ENCODE results near the gene ERFE. TPM values are rescaled to one million over a fixed set of nuclear protein-coding genes. Genes with fewer than 3 reads are reported as not detected.

ERFE gene
- total RNA-seq, 5 donors from 2014 or later (not counting 1 experiment from before 2014, with no cell fraction given), result not detected

DNA sequence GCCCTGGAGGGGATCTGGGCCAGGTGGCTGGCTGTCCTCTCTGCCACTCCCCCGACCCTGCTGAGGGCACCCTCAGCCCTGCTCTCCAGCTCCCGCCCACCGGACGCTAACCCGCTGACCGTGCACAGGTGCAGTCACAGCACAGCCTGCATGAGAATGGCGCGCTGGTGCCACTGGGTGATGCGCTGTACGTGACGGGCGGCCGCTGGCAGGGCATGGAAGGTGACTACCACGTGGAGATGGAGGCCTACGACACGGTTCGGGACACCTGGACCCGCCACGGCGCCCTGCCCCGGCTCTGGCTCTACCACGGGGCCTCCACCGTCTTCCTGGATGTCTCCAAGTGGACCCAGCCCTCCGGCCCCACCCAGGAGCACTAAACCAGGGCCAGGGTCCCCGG, 8.1 kb upstream of the ERFE start:
- H3K4me3 ChIP-seq (ENCODE audit: control insufficient read depth in 1 of 2, extremely low read depth in 1 of 2, low read length in 1 of 2), result no peak overlapping the region
- H3K36me3 ChIP-seq (ENCODE audit: control insufficient read depth in 2 of 2, extremely low read depth in 1 of 2, insufficient read depth in 1 of 2, low read length in 1 of 2), result no peaks in the 10 kb centered on the region
- H3K4me1 ChIP-seq (ENCODE audit: control insufficient read depth in 1 of 2, extremely low read depth in 1 of 2, insufficient read depth in 2 of 2, low read length in 2 of 2), result no peaks in the 10 kb centered on the region
- H3K9me3 ChIP-seq, result no peaks in the 10 kb centered on the region
- no peaks in the 10 kb centered on the region for H3K9me3 Mint-ChIP-seq
- H3K27me3 Mint-ChIP-seq, result no peaks in the 10 kb centered on the region
- no peaks in the 10 kb centered on the region for H3K36me3 Mint-ChIP-seq
- no peaks in the 10 kb centered on the region for H3K4me1 Mint-ChIP-seq
- no peak for DNase-seq
- POLR2A ChIA-PET, result no interaction called here
- H3K4me3 Mint-ChIP-seq, result no peak overlapping the region
- peaks cover 0 to 4% of the 10 kb centered on the region in 2 experiments for H3K27me3 ChIP-seq (replicated peaks in 1 of 2; ENCODE audit: control insufficient read depth in 2 of 2, extremely low read depth in 1 of 2, insufficient read depth in 2 of 2, low read length in 1 of 2)
- CTCF ChIA-PET, result no interaction called here
- 88% methylated on average over 25 of the region's 25 CpGs for WGBS (ENCODE audit: insufficient coverage)
- no peak for ATAC-seq (replicated peaks in 1 of 4)
- H3K27ac Mint-ChIP-seq, result no peak overlapping the region
- no peak overlapping the region for H3K27ac ChIP-seq (ENCODE audit: low read length)

DNA sequence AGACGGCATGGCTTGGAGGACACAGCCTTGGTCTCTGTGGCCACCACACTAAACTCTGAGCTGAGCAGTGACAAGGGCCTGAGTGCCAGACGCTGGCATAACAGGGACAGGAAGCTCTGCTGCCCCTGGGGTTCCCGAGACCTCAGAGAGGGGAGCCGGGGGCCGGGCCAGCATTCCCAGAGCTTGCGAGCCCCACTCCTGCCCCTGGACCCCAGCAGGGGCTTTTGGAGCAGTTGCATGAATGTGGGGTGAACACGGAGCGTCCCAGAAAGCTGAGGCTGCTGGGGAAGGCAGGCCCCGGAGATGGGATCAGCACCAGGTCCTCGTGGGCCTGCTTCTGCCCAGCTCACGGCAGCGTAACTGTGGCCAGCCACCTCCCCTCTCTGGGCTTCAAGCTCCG, 7.6 kb upstream of the ERFE start:
- peaks cover 0 to 7% of the 10 kb centered on the region in 2 experiments for H3K27me3 ChIP-seq (replicated peaks in 1 of 2; ENCODE audit: control insufficient read depth in 2 of 2, extremely low read depth in 1 of 2, insufficient read depth in 2 of 2, low read length in 1 of 2)
- H3K36me3 ChIP-seq (ENCODE audit: control insufficient read depth in 2 of 2, extremely low read depth in 1 of 2, insufficient read depth in 1 of 2, low read length in 1 of 2), result no peaks in the 10 kb centered on the region
- H3K27ac ChIP-seq (ENCODE audit: low read length), result no peak overlapping the region
- CTCF ChIA-PET, result no interaction called here
- no peaks in the 10 kb centered on the region for H3K4me1 ChIP-seq (ENCODE audit: control insufficient read depth in 1 of 2, extremely low read depth in 1 of 2, insufficient read depth in 2 of 2, low read length in 2 of 2)
- H3K9me3 Mint-ChIP-seq, result no peaks in the 10 kb centered on the region
- no peaks in the 10 kb centered on the region for H3K36me3 Mint-ChIP-seq
- H3K27ac Mint-ChIP-seq, result no peak overlapping the region
- POLR2A ChIA-PET, result no interaction called here
- DNase-seq, result no peak
- no peak overlapping the region for H3K4me3 Mint-ChIP-seq
- WGBS (ENCODE audit: insufficient coverage), result 66% methylated on average over 6 of the region's 13 CpGs
- H3K4me3 ChIP-seq (ENCODE audit: control insufficient read depth in 1 of 2, extremely low read depth in 1 of 2, low read length in 1 of 2), result no peak overlapping the region
- no peaks in the 10 kb centered on the region for H3K4me1 Mint-ChIP-seq
- no peaks in the 10 kb centered on the region for H3K9me3 ChIP-seq
- ATAC-seq (replicated peaks in 1 of 4), result no peak
- H3K27me3 Mint-ChIP-seq, result no peaks in the 10 kb centered on the region

DNA sequence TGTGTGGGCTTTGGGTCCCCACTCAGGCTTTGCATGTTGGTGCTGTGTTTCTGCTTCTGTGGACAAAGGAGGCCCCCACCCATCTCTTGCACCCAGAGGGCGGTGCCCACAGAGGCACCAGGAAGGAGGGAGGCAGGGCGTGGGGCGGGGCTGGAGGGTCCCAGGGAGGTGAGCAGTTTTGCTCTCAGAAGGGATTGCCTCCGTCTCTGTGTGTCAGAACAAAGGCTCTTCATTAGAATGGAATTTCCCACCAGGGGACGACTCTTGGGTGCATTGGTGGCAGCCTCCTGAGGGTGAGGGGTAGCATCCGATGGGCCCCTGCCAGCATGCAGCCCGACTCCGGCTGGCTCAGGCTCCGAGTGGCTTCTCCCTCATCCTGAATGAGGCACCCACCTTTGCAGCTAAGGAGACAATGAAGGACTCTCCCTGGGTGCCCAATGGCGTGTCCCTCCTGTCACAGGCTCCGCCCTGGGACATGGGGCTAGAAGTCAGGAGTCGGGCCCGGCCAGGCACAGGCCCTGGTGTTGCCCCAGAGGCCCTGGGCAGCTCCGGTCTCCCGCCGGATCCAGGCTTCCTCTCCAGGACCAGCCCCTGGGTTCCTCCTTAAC, 7.0 kb upstream of the ERFE start:
- ChIA-PET POLR2A (interaction anchor here in 1 of 2 donors (0.6 kb wide), 1 partner anchor 137 kb away, joined by 6 read pairs; no protein-coding TSS in a partner anchor), CTCF (interaction anchor here in 1 of 2 donors (0.5 kb wide), 1 partner anchor 11 kb away, joined by 3 read pairs; no protein-coding TSS in a partner anchor)
- H3K27me3 ChIP-seq (replicated peaks in 1 of 2; ENCODE audit: control insufficient read depth in 2 of 2, extremely low read depth in 1 of 2, insufficient read depth in 2 of 2, low read length in 1 of 2), result peaks cover 0 to 7% of the 10 kb centered on the region in 2 experiments
- no peaks in the 10 kb centered on the region for H3K27me3 Mint-ChIP-seq
- H3K27ac ChIP-seq (ENCODE audit: low read length), result no peak overlapping the region
- no peak for DNase-seq
- H3K4me3 Mint-ChIP-seq, result no peak overlapping the region
- H3K4me3 ChIP-seq (ENCODE audit: control insufficient read depth in 1 of 2, extremely low read depth in 1 of 2, low read length in 1 of 2), result no peak overlapping the region
- WGBS (ENCODE audit: insufficient coverage), result 86% methylated on average over 15 of the region's 16 CpGs
- H3K9me3 ChIP-seq, result no peaks in the 10 kb centered on the region
- no peak overlapping the region for H3K27ac Mint-ChIP-seq
- no peaks in the 10 kb centered on the region for H3K36me3 Mint-ChIP-seq
- H3K4me1 ChIP-seq (ENCODE audit: control insufficient read depth in 1 of 2, extremely low read depth in 1 of 2, insufficient read depth in 2 of 2, low read length in 2 of 2), result no peaks in the 10 kb centered on the region
- H3K4me1 Mint-ChIP-seq, result no peaks in the 10 kb centered on the region
- no peak for ATAC-seq (replicated peaks in 1 of 4)
- H3K9me3 Mint-ChIP-seq, result no peaks in the 10 kb centered on the region
- H3K36me3 ChIP-seq (ENCODE audit: control insufficient read depth in 2 of 2, extremely low read depth in 1 of 2, insufficient read depth in 1 of 2, low read length in 1 of 2), result no peaks in the 10 kb centered on the region

DNA sequence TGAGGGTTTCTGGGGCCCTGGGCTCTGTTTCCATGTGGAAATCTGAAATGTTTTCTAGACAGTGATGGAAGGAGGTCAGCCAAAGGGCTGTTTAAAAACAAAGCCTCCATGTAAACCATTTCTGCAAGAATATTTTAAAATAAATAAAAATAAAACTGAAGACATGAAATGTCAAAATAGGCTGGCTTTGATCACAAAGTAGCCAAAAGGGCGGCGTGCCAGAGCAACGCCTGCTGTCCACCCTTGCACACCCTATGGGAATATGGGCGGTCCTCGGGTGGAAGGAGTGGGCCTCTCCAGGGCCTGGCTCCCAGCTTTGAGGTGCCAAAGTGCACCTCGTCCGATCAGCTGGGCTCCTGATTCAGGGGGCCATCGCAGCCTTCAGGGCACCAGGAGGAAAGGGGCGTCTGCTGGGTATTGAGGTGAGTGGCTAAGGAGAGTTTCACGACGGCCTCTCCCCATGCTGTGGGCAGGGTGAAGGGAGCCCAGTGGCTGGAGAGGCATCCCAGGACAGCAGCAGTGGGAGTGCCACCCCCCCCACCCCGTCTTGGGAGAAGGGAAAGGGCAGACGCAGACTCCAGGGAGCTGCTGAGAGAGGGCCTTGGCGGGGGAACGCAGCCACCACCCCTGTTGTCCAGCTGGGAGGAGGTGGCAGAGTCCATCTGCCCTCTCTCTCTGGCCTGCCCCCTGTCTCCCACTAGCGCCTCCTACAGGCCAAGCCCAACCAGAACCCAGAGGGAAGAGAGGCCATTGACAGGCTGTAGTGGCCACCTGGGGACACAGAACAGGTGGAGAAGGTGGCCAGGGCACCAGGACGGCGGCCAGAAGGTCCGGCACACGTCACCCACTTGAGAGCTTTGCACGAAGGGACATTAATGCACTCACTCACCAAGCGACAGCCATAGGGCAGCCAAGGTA, 5.7 kb upstream of the ERFE start:
- no peak overlapping the region for H3K27ac ChIP-seq (ENCODE audit: low read length)
- Mint-ChIP-seq H3K4me3 (no peak overlapping the region), H3K27me3 (peaks cover 0 to 2% of the 10 kb centered on the region in 2 donors), H3K27ac (no peak overlapping the region), H3K4me1 (no peaks in the 10 kb centered on the region), H3K36me3 (no peaks in the 10 kb centered on the region), H3K9me3 (no peaks in the 10 kb centered on the region)
- no peak overlapping the region for H3K4me3 ChIP-seq (ENCODE audit: control insufficient read depth in 1 of 2, extremely low read depth in 1 of 2, low read length in 1 of 2)
- H3K4me1 ChIP-seq (ENCODE audit: control insufficient read depth in 1 of 2, extremely low read depth in 1 of 2, insufficient read depth in 2 of 2, low read length in 2 of 2), result no peaks in the 10 kb centered on the region
- ChIA-PET POLR2A (no interaction called here), CTCF (interaction anchor here in 1 of 2 donors (0.7 kb wide), 1 partner anchor 191 kb away, joined by 3 read pairs; no protein-coding TSS in a partner anchor)
- H3K27me3 ChIP-seq (replicated peaks in 1 of 2; ENCODE audit: control insufficient read depth in 2 of 2, extremely low read depth in 1 of 2, insufficient read depth in 2 of 2, low read length in 1 of 2), result peaks cover 0 to 14% of the 10 kb centered on the region in 2 experiments
- no peaks in the 10 kb centered on the region for H3K9me3 ChIP-seq
- no peaks in the 10 kb centered on the region for H3K36me3 ChIP-seq (ENCODE audit: control insufficient read depth in 2 of 2, extremely low read depth in 1 of 2, insufficient read depth in 1 of 2, low read length in 1 of 2)
- DNase-seq (no peak), ATAC-seq (replicated peaks in 1 of 4) (no peak)
- 82% methylated on average over 18 of the region's 22 CpGs for WGBS (ENCODE audit: insufficient coverage)

DNA sequence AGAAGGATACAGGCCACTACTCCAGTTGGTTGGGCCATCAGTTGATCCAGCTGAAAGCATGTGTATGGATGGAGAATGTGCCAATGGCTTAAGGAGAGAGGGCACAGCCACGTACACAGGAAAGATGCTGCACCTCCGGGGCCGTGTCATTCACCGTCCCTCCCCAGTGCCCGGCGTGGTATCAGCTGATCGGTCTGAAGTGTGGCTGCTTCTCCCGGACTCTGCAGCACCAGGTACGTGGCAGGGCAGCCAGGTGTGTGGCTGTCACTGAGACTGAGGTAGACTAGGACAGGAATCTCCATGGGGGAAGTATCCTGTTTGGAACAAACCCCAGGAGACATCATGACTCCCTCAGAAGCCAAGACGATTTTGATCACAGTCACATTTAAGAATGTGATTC, 4.2 kb upstream of the ERFE start:
- H3K9me3 ChIP-seq, result no peaks in the 10 kb centered on the region
- H3K27ac ChIP-seq (ENCODE audit: low read length), result no peak overlapping the region
- H3K36me3 ChIP-seq (ENCODE audit: control insufficient read depth in 2 of 2, extremely low read depth in 1 of 2, insufficient read depth in 1 of 2, low read length in 1 of 2), result no peaks in the 10 kb centered on the region
- no peak overlapping the region for H3K4me3 ChIP-seq (ENCODE audit: control insufficient read depth in 1 of 2, extremely low read depth in 1 of 2, low read length in 1 of 2)
- H3K27me3 ChIP-seq (replicated peaks in 1 of 2; ENCODE audit: control insufficient read depth in 2 of 2, extremely low read depth in 1 of 2, insufficient read depth in 2 of 2, low read length in 1 of 2), result peaks cover 0 to 24% of the 10 kb centered on the region in 2 experiments
- 93% methylated on average over 8 of the region's 10 CpGs for WGBS (ENCODE audit: insufficient coverage)
- ChIA-PET POLR2A (no interaction called here), CTCF (no interaction called here)
- H3K27ac Mint-ChIP-seq, result no peak overlapping the region
- H3K4me1 ChIP-seq (ENCODE audit: control insufficient read depth in 1 of 2, extremely low read depth in 1 of 2, insufficient read depth in 2 of 2, low read length in 2 of 2), result peaks cover 0 to 8% of the 10 kb centered on the region in 2 experiments
- peaks cover 5 to 8% of the 10 kb centered on the region in 2 donors for H3K27me3 Mint-ChIP-seq
- DNase-seq, result no peak
- no peak for ATAC-seq (replicated peaks in 1 of 4)
- no peak overlapping the region for H3K4me3 Mint-ChIP-seq
- no peaks in the 10 kb centered on the region for H3K9me3 Mint-ChIP-seq
- peaks cover 4 to 6% (median 4%) of the 10 kb centered on the region in 3 donors for H3K4me1 Mint-ChIP-seq
- H3K36me3 Mint-ChIP-seq, result no peaks in the 10 kb centered on the region

DNA sequence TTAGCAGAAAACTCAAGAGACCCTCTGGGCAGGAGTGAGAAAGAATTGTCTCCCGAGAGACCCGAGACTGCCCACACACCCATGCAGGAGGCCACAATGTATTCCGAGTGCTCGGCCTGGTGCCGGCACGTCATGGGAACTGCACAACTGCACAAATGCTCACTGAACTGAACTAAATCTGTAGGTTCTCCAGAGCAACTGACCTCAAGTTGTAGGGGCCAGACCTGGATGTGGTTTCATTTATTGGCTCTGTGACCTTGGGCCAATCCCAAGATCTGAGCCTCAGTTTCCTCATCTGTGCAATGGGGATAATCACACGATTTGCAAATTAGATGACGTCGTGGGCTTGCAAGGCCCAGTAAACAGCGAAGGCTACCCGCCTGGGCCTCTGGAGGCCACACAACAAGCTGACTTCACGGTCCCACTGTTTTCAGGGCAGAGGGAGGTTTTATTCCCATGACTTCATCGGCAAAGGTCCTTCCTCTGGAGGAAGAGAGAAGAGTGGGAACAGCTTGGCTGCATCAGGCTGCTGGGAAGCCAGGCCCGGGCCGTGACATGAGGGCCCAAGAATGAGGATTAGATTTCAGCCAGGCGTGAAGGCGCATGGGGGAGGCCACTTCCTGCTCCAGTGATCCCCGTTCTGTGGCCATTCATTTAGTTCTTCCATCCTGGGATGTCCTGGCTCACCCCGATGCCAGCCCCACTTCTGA, 3.6 kb upstream of the ERFE start:
- Mint-ChIP-seq H3K36me3 (no peaks in the 10 kb centered on the region), H3K27ac (no peak overlapping the region), H3K4me1 (peaks cover 7 to 9% (median 8%) of the 10 kb centered on the region in 3 donors), H3K27me3 (peaks cover 7 to 15% of the 10 kb centered on the region in 2 donors), H3K4me3 (no peak overlapping the region), H3K9me3 (no peaks in the 10 kb centered on the region)
- CTCF ChIA-PET, result no interaction called here
- Histone ChIP-seq H3K27me3 (replicated peaks in 1 of 2; ENCODE audit: control insufficient read depth in 2 of 2, extremely low read depth in 1 of 2, insufficient read depth in 2 of 2, low read length in 1 of 2) (peaks cover 0 to 30% of the 10 kb centered on the region in 2 experiments), H3K27ac (ENCODE audit: low read length) (no peak overlapping the region), H3K4me3 (ENCODE audit: control insufficient read depth in 1 of 2, extremely low read depth in 1 of 2, low read length in 1 of 2) (no peak overlapping the region), H3K36me3 (ENCODE audit: control insufficient read depth in 2 of 2, extremely low read depth in 1 of 2, insufficient read depth in 1 of 2, low read length in 1 of 2) (no peaks in the 10 kb centered on the region), H3K4me1 (ENCODE audit: control insufficient read depth in 1 of 2, extremely low read depth in 1 of 2, insufficient read depth in 2 of 2, low read length in 2 of 2) (peaks cover 0 to 15% of the 10 kb centered on the region in 2 experiments), H3K9me3 (no peaks in the 10 kb centered on the region)
- POLR2A ChIA-PET, result no interaction called here
- ATAC-seq (replicated peaks in 1 of 4) (no peak), DNase-seq (no peak)
- 85% methylated on average over 17 of the region's 19 CpGs for WGBS (ENCODE audit: insufficient coverage)

Measured in T-cell (primary cell).